Stimulated activated CD4-positive, alpha-beta T cell treated with anti-CD3 and anti-CD28 coated beads, Interleukin-12 subunit alpha, Interleukin-12 subunit beta, amount 100 ng/mL, for 48 hours (primary cell): Measurements from ENCODE around the gene SUMO2.

Experiments
- DNase-seq, 3 donors: peaks; one replicate each; pipeline ENCODE4 v3.0.0-alpha.2; 2020; ENCODE audit warnings: low read depth in 2 of 3, low spot score in 1 of 3

The SUMO2 gene

GRCh38 chr17:75124041-75124818 lies 58.5 kb downstream of the SUMO2 start:
- peak; percentile 36 to 51 (median 45) for DNase-seq

DNA sequence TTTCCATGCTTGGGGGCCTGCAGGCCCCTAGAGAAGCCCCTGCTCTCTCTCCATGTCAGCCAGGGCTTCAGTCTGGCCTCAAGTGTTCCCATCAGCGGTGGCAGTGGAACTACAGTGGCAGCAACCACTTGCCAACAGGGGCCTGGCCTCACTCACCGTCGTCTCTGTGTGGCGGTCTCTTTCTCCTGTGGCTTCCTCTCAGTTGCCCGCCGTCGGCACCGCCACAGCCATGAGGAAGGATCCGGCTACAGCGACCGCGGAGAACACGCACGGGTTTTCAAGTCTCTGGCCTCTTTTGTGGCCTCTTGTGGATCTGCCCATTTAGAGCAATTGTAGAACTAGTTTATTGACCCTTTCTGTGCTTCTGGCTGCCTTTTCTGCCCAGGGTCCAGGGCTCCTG lies 64.5 kb downstream of the SUMO2 start:
- no peak for DNase-seq

GRCh38 chr17:75116737-75117136 lies 66.0 kb downstream of the SUMO2 start:
- no peak for DNase-seq
